OCI-M2 (cell line): ENCODE measurements around the gene RP9.
A peak's percentile ranks its signal among the peaks of the same experiment; 100 is the strongest.

Experiments used
- DNase-seq: peaks from one replicate; lab custom pipeline; 2025; ENCODE audit not compliant: unreplicated experiment; lab: John Stamatoyannopoulos, UW

RP9 gene

GRCh38 chr7:33066771-33067170 lies 42.4 kb downstream of the RP9 start:
- DNase-seq: no peak

- no peak for DNase-seq
Measured at GRCh38 chr7:33065981-33066380, 43.2 kb downstream of the RP9 start.

GRCh38 chr7:33062782-33063443 lies 46.3 kb downstream of the RP9 start:
- peak; percentile 57 for DNase-seq

GRCh38 chr7:33062023-33062781 lies 47.0 kb downstream of the RP9 start, which contains the start of gene NT5C3A:
TSS of gene NT5C3A (minus strand) at chr7:33062776. CDS start at chr7:33062705, 71 bp downstream.
- no peak for DNase-seq

GRCh38 chr7:33061282-33061937 lies 47.8 kb downstream of the RP9 start:
- no peak for DNase-seq

GRCh38 chr7:33059635-33060034 lies 49.6 kb downstream of the RP9 start:
- no peak for DNase-seq

- no peak for DNase-seq
Measured at GRCh38 chr7:33055158-33055557, 54.0 kb downstream of the RP9 start.

- no peak for DNase-seq
Measured at GRCh38 chr7:33054261-33054964, 54.8 kb downstream of the RP9 start.

GRCh38 chr7:33053721-33054120 lies 55.5 kb downstream of the RP9 start:
- DNase-seq: no peak

GRCh38 chr7:33050535-33051318 lies 58.5 kb downstream of the RP9 start:
- no peak for DNase-seq

GRCh38 chr7:33048704-33049103 lies 60.5 kb downstream of the RP9 start:
- DNase-seq: no peak

- DNase-seq: no peak
Measured at GRCh38 chr7:33048257-33048656, 60.9 kb downstream of the RP9 start.

- DNase-seq: no peak
Measured at GRCh38 chr7:33044986-33045385, 64.2 kb downstream of the RP9 start.
